ENCODE results near the gene NEURL3.

Gene NEURL3

DNA sequence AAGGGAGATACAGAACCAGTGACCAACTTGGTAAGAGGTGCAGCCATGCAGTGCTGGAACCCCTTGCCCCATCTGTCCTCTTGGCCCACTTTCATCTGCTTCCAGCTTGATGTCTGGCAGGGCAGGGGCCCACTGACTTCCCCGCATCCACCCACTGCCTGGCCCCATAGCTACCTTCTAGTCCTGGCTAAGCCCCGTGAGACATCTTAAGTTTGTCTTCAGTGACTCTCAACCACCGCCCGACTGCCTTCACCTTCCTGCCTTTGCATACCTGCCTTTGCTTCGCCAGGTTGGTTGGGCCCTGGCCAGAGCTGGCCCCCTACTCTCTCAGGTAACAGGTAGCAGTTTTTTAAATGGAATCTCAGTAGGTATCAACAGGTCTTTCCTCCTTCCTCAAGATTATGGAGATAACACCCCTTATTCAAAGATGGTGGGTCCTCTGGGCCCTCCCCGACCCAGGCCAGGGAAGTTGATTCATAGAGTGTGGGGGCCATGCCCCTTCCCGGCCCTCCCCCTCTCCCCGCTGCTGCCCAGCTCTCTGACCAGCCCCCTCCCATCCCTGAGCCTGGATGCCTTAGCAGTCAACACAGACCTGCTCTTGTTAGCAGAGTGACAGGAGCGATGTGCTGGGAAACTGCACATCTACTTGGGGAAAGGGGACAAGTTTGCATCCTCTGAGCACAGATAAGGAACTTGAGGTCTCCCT lies 34.2 kb upstream of the NEURL3 start:
- no peak for DNase-seq

DNA sequence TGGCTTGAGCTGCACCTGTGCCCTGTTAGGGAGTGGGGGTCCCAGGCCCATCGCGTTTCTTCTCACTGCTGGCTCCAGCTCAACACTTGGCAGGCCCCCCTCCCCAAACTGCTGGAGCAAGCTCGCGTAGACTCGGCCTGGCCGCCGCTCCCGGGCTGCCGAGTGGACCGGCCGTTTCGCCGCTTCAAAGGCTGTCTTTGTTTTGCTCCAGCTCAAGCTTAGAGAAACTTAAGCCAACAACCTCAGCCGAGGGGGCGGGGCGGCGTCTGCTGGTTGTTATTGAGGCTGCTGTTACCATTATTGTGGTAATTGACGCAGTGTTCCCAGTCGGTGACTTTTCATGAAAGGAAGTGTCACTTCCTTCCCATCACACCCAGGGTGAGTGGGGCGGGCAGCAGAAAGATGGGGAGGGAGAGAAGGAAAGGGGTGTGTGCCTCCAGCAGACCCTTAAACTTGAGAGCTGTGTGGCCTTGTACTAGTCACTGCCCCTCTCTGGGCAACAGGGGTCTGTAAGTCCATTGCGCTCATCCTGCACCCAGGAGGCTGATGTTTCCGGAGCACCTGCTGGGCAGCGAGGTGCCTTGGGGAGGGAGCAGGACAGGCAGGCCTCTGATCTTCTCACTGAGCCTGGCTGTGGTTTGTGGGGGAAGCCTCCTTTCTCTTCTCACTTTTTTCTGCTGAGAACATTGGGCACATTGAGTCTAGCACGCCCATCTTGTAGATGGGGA lies 33.5 kb upstream of the NEURL3 start:
- DNase-seq: peak; percentile 29

DNA sequence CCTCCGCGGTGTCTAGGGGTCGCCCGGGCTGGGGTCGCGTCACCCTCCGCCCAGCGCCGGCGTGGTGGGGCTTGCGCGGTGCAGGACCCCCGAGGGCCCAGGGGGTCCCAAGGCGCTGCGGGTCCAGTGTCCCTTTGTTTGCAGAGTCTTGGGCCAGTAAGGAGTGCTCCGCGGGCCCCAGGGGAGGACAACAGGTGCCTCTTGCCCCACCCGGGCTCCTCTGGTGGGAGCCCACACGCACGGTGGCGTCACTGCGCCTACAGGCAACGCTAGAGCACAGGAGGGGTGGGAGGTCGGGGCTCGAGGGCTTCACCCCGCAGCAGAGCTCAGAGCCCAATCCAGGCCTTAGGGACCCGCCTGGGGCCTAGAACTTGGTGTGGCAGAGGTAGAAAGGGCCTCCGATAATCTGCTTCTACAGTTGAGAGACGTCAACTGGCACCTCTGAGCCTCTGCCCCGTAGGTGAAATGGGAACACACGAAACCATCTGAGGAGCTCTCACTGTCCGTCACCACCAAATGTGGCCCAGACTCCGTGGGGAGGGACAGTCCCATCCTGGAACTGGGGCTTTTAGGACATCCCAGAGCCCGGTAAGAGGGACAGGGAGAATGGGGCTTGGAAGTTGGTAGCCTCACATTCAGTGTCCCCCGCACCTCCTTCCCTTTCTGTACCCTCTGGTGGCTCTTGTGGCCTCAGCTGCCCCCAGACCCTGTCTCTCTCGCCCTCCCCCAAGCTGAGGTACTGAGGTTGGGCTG lies 32.8 kb upstream of the NEURL3 start:
- DNase-seq: no peak

DNA sequence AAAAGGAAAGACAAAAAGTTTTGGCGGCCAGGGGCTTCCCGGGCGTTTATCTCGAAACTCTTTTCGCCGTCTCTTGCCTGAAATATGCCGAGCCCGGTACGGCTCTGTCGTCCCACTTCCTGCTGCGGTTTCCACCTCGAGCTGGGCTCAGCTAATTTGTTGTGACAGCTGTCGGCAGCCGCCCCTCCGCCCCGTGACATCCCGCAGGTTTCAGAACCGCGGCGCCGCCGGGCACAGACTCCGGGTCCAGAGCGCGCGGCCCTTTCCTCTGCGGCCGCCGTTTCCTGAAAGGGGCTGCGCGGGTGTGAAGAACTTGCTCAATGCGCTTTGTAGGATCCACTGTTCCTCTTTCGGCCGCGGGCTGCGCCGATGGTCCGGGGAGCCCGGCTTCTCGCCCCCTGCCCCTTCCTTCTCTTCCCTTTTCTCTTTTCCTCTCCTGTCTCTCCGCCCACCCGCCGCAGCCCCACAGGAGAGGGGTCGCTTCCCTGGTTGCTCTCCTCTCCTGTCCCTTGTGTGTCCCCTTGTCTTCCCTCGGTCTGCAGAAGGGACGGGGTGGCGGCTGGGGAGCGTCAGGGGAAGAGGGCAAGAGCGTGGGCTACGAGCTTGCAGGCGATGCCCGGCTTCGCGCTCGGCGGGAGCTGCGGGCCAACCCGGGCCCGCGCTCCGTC lies 32.0 kb upstream of the NEURL3 start:
- DNase-seq: peak; percentile 48

DNA sequence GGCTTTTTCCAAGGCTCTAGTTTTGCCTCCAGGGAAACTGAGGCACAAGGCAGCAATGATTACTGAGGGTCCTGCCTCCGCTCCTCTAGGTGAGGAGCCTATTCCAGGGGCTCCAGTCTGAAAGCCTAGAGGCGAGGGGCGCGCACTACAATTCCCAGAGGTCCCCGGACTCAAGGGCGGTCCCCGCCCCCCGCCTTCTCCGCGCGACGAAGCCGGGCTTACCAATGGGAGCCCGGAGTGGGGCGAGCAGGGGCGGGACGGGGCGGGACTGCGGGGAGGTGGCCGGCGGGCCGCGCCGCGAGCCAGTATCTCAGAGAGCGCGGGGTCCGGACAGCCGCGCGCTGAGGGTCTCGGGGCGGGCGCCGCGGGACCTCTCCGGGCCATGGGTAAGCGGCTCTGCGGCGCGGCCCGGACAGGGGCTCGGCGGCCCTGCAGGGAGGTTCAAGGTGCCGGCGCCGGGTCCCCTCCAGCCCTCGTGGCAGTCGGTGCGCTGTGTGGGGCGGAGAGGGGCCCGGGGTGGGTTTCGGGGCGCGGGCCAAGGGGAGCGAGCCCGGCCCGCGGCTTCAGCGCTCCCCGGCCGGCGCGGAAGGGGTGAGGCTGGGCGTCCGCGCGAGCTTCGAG lies 31.4 kb upstream of the NEURL3 start, which contains the start of gene ARID5A:
TSS of gene ARID5A (plus strand) at position 308 of the 621 bp plus-strand sequence. CDS start at position 383, 75 bp downstream.
- DNase-seq: peak; percentile 89

DNA sequence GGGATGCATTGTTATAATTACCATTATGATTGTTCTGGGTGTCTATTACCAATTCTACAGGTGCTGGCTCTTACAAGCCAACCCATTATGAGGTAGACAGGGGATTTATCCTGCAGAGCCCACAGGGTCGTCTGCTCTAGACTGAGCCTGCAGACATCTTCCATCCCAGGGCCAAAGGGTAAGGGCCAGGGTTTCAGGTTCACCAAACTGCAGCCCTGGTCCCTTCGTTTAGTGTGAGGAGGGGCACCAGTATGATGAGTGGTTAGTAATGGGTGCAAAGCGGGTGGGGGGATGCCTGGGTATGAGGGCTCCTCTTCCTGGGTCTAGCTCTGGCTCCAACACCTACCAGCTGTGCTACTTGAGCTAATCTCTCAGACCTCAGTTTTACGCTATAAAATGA lies 30.2 kb upstream of the NEURL3 start:
- peak; percentile 13 for DNase-seq

DNA sequence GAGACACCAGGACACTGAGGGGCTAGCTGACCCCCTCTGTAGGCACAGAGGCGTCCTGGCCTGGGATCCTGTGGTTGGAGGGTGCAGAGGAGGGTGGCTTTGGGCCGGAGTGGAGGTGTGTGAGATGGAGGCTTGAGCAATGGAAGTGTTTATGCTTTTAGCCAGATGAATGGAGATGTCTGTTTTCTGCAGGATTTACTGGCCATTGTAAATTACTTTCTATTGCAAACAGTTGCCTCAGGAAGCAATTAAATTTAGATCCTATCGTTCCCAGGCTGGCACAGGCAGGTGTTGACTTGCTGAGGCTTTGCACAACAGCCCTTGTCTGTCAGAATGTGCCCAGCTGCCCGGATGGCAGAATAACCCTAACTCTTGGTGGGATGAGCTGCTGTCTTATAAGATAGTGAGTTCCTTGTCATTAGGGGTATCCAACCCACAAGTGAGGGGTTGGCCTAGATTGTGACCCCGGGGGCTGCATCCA lies 29.6 kb upstream of the NEURL3 start:
- peak; percentile 54 for DNase-seq

DNA sequence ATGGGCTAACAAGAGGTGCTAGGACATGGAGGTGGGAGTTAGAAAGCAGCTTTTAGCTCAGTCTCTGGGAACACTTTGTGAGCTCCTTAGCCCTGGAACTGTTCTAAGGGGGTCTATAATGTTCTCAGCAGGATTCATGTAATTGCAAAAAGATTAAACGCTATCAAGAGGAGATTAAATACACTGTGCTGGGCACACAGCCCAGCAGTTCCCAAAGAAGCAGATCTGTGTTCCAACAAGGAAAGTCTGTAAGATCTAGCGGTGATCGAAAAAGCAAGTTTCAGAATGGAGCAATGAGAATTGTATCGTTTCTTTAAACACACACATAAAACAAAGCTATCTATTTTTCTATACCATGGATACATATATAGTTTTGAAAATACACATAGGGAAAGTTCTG lies 29.0 kb upstream of the NEURL3 start:
- no peak for DNase-seq

DNA sequence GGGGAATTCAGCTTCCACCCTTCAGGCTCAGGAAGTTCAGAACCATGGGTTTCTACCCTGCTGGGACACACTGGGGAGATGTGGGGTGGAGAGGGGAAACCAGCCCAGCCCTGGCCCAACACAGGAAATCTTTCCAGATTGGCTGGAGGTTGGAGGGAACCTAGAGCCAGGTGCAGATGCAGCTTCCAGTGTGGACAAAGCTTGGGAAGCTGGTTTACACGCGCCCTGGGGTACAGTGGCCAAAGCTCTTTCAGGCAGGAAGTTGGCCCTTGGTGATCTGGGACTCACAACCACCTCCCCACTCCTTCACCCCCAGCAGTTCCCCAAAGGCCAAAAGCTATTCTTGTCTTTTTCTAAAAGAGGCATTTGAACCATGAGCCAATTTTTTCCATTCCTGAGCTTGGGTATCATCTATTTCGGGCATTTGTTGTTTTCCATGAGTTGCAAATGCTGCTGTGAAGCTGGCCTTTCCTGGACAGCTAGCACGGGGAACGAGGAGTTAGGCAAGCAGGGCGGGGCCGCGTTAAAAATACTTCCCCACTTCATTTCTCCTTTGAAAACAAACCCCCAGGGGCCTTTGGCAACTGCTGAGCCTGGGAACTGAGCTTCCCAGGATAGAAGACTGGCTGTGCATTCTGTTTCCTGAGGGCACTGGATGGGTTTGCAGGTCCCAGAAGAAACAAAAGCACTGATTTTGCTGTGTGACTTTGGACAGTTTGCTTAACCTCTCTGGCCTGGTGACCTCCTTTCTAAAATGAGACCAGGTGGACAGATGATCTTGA lies 28.3 kb upstream of the NEURL3 start:
- DNase-seq: peak; percentile 58

DNA sequence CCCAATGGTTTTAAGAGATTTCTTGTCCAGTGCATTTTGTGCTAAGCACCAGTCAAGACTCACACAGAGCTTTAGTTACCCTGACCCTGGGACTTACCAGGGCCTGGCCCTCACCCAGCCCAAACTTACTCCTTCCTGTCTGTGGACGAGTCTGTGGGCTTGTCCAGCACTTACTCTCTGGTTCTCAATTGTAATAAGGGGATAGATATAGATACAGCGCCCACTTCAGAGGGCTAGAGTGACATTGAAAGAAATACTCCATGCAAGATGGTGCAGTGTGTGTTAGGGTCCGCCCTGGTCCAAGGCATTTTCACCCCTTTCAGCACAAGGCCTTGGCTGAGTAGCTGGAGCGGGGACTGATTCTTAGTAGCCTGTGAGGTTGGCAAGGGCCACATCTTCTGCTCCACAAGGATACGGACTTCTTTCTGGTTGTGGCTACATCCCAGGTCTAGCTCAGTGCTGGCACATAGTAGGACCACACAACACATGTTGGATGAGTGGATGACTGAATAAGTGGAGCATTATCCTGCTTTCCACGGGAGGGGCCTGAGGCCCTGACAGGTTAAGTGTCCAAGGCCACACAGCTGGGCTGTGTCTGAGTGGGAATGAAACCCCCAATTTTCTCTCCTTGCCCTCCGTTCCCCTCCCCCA lies 27.6 kb upstream of the NEURL3 start:
- DNase-seq: no peak

DNA sequence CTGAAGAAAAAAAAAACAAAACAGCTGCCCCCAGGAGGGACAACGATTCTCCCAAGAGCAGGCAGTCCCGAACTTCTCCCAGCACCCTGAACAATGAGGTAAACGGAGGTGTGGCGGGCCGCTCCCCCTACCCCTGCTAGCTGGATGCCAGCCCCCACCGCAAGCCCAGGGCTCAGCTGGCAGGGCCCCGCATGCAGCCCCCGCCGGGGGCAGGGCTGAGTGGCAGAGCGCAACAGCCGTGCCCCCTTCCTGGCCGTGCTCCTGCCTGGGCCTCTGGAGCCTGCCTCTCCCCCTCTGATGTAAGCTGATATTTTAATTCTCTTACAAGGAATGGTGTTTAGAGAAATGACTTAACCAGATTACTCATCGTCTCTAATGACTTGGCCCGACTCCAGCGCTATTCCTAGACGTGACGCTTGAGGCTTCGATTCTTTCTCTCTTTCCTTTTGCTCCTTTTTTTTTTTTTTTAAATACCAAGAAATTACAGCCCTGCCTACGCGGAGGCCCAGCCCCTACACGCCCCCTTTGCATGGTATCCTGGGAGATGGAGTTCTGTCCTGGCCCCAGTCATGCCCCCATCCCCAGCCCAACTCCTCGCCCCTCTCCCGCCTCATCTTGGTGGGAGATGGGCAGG lies 26.8 kb upstream of the NEURL3 start:
- peak; percentile 97 for DNase-seq

DNA sequence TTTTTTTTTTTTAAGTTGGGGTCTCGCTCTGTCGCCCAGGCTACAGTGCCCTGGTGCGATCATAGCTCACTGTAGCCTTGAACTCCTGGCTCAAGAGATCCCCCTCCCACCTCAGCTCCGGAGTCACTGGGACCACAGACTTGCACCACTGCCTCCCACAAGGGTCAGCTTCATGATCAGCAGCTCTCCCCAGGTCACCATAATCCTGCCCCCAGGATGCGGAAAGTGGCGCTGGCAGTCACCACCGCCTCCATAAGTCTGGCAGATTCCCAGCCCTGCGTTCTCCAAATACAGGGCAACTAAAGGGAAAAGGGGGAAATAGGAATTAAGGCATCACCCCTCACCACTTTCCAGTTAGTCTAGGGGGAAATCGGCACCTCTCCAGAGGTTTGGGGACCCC lies 26.2 kb upstream of the NEURL3 start:
- no peak for DNase-seq

DNA sequence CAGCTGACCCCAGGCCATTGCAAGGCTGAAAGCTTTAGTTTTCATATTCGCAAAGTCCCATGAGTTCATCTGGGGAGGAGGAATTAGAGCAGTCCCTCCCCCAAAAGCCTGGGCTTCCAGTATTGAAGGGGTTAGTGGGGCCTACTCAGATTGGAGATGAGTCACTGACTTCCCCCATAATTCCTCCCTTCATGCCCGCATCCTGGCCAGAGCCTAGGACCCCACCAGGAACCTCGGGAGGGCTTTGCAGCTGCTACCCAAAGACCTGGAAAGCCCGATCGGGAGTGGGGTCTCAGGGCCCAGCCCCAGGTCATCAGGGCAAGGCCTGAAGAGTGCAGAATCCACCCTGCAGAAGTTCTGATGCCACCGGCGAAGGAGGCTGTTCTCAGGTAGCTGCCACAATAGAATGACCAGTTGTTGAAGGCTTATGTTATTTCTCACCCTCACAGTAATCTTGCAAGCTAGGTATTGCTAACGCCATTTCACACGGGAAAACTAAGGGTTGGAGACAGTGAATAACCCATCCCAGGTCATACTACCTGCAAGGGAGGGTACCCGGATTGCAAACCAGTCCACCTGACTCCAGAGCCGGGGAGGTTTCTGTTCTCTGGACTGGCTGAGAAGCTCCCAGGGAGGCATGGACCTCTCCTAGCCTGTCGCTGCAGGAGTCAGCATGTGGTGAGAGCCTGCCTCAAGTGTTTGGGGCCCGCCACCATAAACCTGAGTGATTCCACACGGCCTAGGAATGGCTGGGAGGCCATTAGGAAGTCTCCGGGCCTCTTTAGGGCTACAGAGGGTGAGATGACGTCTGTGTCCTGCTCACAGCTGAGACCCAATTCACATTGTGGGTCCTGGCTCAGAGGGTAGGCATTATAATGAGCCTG lies 25.6 kb upstream of the NEURL3 start:
- no peak for DNase-seq

DNA sequence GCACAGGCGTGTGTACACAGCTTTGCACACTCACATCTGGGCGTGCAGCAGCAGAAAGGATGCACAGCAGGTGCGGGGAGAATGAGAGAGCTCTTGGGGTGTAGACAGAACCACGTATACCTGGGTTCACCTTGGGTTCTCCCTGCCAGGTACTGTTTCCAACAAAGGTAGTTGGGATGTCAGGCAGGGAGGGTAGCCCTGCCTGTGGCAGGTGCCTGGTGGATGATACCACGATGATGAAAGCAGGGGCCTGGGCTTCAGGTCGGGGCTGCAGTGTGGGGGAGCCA lies 24.9 kb upstream of the NEURL3 start:
- no peak for DNase-seq

DNA sequence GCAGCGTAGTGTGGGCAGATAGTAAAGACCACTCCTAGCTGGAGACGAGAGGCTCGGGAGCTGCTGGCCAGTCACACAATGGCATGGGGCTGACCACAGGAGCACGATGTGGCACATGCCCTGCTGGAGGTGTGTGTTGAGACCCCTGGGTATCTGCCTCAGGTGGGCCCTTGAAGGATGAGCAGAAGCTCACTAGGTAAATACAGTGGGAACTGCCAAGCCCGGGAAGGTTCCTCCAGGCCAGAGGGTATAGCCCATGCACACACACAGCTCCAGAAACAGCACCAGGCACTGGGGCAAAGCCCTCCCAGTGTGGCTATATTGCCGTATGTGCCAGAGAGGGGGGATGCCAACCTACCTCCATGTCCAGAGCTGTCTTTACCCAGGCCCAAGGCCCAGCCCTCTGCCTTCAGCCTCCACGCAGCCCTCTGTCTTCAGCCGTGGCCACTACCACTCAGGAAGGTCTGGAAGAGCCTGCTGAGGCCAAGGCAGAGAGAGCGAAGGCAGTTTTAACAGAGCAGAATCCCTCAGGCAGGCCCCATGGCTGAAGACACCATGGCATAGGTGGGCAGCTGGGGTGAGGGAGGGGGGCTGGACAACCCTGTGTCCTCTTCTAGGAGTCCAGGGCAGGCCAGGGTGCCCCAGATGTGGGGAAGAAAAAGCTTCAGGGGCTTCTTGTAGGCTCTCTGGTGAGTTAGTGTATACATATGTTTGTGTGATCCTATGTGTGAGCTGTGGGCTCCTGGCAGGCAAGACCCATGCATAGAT lies 24.4 kb upstream of the NEURL3 start:
- no peak for DNase-seq

DNA sequence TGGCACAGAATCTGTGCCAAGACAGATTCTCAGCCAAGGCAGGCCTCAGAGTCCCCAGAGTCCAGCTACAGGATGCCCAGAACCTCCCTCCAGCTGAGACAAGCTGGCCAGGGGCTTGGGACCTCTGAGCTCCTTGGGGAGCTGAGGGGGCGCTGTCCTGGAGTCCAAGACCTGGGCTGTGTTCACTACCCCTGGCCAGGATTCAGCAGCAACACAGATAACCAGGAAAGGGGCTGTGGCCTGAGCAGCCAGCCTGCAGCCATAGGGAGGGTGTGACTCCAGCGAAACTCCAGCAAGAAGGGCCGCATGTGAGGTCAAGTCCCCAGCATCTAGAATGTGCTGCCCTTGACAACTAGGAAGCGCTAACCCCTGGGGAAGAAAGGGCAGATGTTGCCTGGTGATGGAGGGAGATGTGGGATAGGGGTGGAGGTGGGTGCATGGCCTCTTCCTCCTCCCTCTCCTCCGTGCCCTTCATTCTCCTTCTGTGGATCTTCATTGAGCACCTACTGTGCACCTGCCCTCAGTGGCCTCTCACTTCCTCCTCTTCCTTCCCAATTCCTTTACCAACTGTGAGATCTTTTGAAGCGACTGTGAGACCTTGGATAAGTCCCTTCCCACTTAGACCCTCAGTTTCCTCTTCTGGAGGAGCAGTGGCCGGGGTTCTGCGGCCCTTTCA lies 23.7 kb upstream of the NEURL3 start:
- no peak for DNase-seq

DNA sequence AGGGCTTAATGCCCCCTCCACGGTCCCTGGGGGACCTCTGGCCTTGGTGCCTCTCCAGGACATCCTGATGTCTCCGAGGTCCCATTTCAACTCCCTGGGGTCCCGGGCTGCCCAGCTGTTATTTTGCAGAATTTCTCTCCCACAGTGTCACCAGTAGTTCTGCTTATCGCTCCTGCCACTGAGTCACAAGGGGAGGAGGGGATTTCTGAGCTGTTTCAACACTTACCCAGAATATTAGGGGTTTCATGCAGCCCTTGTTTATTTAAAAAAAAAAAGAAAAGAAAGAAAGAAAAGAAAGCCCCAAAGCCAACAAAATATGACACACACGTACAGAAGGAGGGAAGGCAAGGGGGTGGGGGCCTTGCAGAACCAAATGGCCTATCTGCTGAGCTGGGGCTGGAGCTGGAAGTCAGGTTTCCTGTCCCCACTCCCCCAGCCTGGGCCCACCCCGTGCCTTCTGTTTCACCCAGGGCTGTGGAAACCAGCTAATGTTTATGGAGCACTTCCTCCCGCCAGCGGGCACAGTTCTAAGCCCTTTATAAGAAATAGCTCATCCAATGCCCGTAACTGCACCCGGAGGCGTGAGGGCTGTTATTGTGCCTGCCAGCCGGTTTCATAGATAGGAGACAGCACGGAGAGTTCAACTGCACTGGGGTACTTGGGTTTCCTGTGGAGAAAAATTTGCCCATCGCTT lies 23.0 kb upstream of the NEURL3 start:
- peak; percentile 41 for DNase-seq

Data from NCI-H69 (cell line).